Measurements from ENCODE around the gene ARHGAP33.

The ARHGAP33 gene

DNA sequence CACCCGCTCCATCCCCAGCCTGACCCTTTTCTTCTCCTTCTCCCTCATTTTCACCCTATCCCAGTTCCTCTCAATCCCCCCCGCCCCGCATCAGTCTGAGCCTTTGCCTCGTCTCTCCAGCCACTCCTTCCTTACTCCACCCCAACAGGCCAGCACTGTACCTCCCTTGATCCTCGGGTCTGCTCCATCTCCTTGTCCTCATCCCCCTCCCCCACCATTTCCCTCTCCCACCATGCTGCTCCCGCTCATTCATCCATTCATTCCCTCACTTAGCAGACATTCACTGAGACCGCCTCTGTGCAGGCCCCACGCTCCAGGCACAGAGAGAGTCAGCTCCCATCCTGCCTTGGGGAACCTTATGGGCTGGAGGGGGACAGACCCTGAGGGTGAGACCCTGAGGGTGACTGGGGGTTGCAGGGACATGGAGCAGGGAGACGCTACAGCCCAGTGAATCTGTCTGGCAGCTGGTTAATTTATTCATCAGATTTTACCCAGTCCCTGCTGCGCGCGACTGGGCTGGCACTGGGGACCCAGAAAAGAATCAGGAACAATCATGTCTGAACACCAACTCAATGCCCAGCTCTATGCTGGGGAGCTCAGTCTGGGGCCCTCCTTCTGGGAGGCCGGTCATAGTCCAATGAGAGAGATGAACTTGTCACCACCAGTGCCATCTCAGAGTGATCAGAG, 881 bp downstream of the ARHGAP33 start:
- no peak for DNase-seq (ENCODE audit: low read depth in 4 of 4, low spot score in 1 of 4)

- DNase-seq (ENCODE audit: low read depth in 4 of 4, low spot score in 1 of 4), result no peak
These were observed 1.9 kb downstream of the ARHGAP33 start for GRCh38 chr19:35777086-35777841.

GRCh38 chr19:35777961-35778360, 2.6 kb downstream of the ARHGAP33 start:
- DNase-seq (ENCODE audit: low read depth in 4 of 4, low spot score in 1 of 4), result no peak

DNA sequence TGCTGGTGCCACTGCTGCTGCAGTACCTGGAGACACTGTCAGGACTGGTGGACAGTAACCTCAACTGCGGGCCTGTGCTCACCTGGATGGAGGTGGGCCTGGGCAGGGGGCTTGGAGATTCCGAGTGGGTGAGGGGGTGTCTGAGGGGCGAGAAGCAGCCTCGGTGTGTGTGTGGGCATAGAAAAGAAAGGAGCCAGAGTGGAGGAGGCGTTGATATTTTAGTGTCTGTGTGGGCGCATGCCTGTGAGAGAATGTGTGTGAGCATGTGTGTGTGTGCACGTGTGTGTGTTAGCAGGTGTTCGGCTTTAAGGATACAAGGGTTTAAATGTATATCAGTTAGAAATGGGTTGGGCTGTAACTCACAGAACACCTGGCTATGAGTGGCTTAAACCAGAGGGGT, 3.7 kb downstream of the ARHGAP33 start:
- DNase-seq (ENCODE audit: low read depth in 4 of 4, low spot score in 1 of 4), result no peak

DNA sequence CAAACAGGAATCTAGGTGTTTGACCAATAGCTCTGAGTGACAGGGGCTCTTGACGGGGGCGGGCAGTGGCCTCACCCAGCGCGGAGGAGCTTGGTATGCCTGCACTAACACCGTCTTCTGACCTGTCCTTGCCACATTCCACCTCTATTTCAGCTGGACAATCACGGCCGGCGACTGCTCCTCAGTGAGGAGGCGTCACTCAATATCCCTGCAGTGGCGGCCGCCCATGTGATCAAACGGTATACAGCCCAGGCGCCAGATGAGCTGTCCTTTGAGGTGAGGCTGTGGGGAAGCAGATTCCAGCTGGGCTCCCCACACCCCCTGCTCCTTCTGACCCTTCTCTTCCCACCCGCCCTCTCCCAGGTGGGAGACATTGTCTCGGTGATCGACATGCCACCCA, 4.7 kb downstream of the ARHGAP33 start:
- DNase-seq (ENCODE audit: low read depth in 4 of 4, low spot score in 1 of 4), result no peak

DNA sequence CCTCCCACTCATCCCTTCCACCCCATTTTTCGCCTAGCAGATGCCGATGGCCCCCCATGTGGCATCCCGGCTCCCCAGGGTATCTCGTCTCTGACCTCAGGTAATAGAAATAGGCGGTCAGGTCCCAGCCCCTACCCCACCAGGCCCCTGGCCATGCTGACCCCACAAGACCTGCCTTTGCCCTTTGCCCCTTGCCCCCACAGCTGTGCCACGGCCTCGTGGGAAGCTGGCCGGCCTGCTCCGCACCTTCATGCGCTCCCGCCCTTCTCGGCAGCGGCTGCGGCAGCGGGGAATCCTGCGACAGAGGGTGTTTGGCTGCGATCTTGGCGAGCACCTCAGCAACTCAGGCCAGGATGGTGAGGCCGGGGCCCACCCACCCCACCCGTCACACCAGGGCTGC, 5.4 kb downstream of the ARHGAP33 start:
- no peak for DNase-seq (ENCODE audit: low read depth in 4 of 4, low spot score in 1 of 4)

DNA sequence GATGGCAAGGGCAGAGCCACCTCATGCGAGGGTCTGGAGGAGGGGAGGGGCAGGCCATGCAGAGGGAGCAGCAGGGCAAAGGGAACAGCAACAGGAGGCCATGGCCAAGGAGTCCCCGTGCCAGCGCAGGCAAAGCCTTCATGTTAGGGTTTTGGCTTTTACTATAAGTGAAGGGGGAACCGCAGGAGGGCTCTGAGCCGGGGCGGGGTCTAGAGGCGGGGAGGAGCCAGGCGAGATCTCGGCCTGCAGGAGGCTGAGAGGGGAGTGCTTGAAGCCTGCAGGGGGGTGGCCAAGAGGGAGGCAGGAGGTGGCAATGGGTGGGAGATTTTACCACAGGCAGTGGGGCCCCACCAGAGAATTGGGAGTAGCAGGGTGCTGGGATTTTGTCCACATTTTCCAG, 6.3 kb downstream of the ARHGAP33 start:
- DNase-seq (ENCODE audit: low read depth in 4 of 4, low spot score in 1 of 4), result no peak

- no peak for DNase-seq (ENCODE audit: low read depth in 4 of 4, low spot score in 1 of 4)
These were observed 7.2 kb downstream of the ARHGAP33 start for GRCh38 chr19:35782589-35782988.

GRCh38 chr19:35783469-35784434, 8.4 kb downstream of the ARHGAP33 start:
- no peak for DNase-seq (ENCODE audit: low read depth in 4 of 4, low spot score in 1 of 4)

- DNase-seq (ENCODE audit: low read depth in 4 of 4, low spot score in 1 of 4), result no peak
These were observed 9.4 kb downstream of the ARHGAP33 start for GRCh38 chr19:35784503-35785338.

GRCh38 chr19:35785339-35785627, 9.9 kb downstream of the ARHGAP33 start:
- DNase-seq (ENCODE audit: low read depth in 4 of 4, low spot score in 1 of 4), result no peak

GRCh38 chr19:35786299-35787160, 11.2 kb downstream of the ARHGAP33 start:
- DNase-seq (ENCODE audit: low read depth in 4 of 4, low spot score in 1 of 4), result no peak

DNA sequence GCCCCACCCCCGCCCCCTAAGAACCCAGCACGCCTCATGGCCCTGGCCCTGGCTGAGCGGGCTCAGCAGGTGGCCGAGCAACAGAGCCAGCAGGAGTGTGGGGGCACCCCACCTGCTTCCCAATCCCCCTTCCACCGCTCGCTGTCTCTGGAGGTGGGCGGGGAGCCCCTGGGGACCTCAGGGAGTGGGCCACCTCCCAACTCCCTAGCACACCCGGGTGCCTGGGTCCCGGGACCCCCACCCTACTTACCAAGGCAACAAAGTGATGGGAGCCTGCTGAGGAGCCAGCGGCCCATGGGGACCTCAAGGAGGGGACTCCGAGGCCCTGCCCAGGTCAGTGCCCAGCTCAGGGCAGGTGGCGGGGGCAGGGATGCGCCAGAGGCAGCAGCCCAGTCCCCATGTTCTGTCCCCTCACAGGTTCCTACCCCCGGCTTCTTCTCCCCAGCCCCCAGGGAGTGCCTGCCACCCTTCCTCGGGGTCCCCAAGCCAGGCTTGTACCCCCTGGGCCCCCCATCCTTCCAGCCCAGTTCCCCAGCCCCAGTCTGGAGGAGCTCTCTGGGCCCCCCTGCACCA, 11.9 kb downstream of the ARHGAP33 start:
- no peak for DNase-seq (ENCODE audit: low read depth in 4 of 4, low spot score in 1 of 4)

- DNase-seq (ENCODE audit: low read depth in 4 of 4, low spot score in 1 of 4), result no peak
These were observed 13.0 kb downstream of the ARHGAP33 start for GRCh38 chr19:35788205-35788960.

DNA sequence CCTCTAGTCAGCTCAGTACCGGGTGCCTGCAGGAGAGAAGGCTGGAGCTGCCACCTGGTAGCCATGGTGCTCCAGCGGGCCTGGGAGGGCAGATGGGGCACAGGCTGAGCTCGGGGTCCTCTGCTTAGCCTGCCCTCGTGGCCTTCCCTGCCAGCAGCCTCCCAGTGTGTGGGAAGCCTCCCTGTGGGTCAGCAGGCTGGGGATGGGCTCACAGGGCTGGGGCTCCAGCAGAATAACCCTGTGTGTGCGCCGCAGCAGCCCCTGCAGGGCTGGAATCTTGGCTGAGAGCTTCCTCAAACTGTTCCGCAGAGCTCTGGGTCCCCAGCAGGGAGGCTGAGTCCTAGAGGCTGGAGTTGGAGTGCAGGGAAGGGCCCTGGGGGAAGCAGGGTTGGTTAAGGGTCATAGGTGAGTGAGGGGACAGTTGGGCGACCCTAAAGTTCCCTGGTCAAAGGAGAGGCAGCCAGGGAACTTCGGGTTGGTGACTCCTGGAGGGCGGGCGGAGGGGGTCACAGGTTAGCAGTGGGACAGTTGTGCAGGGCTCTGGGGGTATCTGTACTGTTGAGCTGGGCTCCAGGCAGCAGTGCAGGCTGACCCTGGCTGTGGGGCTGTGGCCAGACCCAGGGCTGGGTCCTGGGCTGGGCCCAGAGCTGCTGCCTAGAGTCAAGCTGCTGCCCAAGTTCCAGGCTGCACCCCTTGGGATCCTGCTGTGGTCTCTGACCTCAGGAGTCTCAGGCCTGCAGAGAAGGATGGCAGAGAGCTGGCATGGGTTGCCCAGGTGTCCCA, 14.0 kb downstream of the ARHGAP33 start:
- no peak for DNase-seq (ENCODE audit: low read depth in 4 of 4, low spot score in 1 of 4)

- DNase-seq (ENCODE audit: low read depth in 4 of 4, low spot score in 1 of 4), result no peak
These were observed 14.9 kb downstream of the ARHGAP33 start for GRCh38 chr19:35789978-35790944.
